Heart left ventricle (tissue), 16 donors: ENCODE measurements around the gene CXXC5. TPM values are rescaled to one million over a fixed set of nuclear protein-coding genes. Genes with fewer than 3 reads are reported as not detected.

ENCODE experiments used
- ATAC-seq, 4 donors: fragments of 200-7000 bp; cut with Tn5 transposase; one replicate each; pipeline ENCODE4 v1.9.1; 2020 to 2022; ENCODE audit warnings: moderate library complexity in 4 of 4, mild to moderate bottlenecking in 3 of 4, moderate number of reproducible peaks in 1 of 4
- DNase-seq, 5 donors: peaks; one replicate each; pipeline ENCODE4 v3.0.0-alpha.2; 2020
- H3K27ac ChIP-seq, 12 donors: fragments of 200-600 bp; sonication (generic) in 4 of 12; one replicate each; pipeline versions ENCODE4 v1.5.0 to v1.8.0; 2016 to 2022; ENCODE audit warnings: mild to moderate bottlenecking in 2 of 12
- H3K27me3 ChIP-seq, 9 donors: fragments of 200-600 bp; sonication (generic) in 2 of 9; one replicate each; pipeline versions ENCODE4 v1.5.1 to v1.8.0; 2016 to 2022; ENCODE audit warnings: mild to moderate bottlenecking in 3 of 9
- H3K36me3 ChIP-seq, 9 donors: fragments of 200-600 bp; sonication (generic) in 2 of 9; one replicate each; pipeline versions ENCODE4 v1.5.0 to v1.8.0; 2018 to 2022; ENCODE audit warnings: mild to moderate bottlenecking in 2 of 9
- H3K4me1 ChIP-seq, 12 donors: fragments of 200-600 bp; sonication (generic) in 4 of 12; one replicate each; pipeline versions ENCODE4 v1.5.0 to v1.8.0; 2016 to 2022; ENCODE audit warnings: mild to moderate bottlenecking in 3 of 12
- H3K4me3 ChIP-seq, 12 donors: fragments of 200-600 bp; sonication (generic) in 4 of 12; one replicate each; pipeline versions ENCODE4 v1.5.0 to v1.8.0; 2017 to 2022; ENCODE audit warnings: mild to moderate bottlenecking in 9 of 12, moderate library complexity in 4 of 12
- H3K9me3 ChIP-seq, 12 donors: fragments of 200-600 bp; sonication (generic) in 4 of 12; one replicate each; pipeline versions ENCODE4 v1.5.0 to v1.8.0; 2016 to 2022; ENCODE audit warnings: mild to moderate bottlenecking in 1 of 12
- POLR2A ChIP-seq, 2 donors: fragments of 450-650 bp; IDR thresholded peaks; one replicate each; pipeline ENCODE4 v1.6.1; 2017; ENCODE audit warnings: antibody characterized with exemption in 2 of 2, mild to moderate bottlenecking in 2 of 2, moderate library complexity in 2 of 2
- WGBS, 4 donors: extraction: QIAGEN DNeasy Blood & Tissue Kit in 2 of 4; methylation state at CpG; one replicate each; pipeline versions ENCODE4 v1.1.5 to v1.1.7; 2013 to 2018; 5-methylcytosine and 5-hydroxymethylcytosine counted together
- intact Hi-C, 10 donors: fragments of 100-400 bp; cut with DNase I; formaldehyde crosslinking; loops; one replicate each; pipeline versions ENCODE4 v1.11.1 to v1.14.2; 2022
- polyA plus RNA-seq, 2 donors: library from polyadenylated mRNA; stranded (reverse); fragments of 200-250 nt; gene quantifications; one replicate each; pipeline ENCODE4 v1.2.3, GENCODE V29; 2013
- total RNA-seq, 9 donors: library from RNA; depleted of rRNA in 2 of 9; stranded (reverse); fragments of >200 nt in 2 of 9; fragmentation: NEBNext Ultra II Directional in 3 of 9; extraction: Animal tissue kit (Norgen Biotek cat#: 25700) in 3 of 9; gene quantifications; one replicate each; pipeline versions ENCODE4 v1.1.0 to v1.2.4, GENCODE V29; 2016 to 2023
- TF ChIP-seq, protein P1 (sequence below), 12 donors: fragments of 200-600 bp; sonication (generic) in 4 of 12; IDR thresholded peaks; one replicate each; pipeline versions ENCODE4 v1.5.0 to v1.8.0; 2018 to 2022; ENCODE audit warnings: antibody characterized with exemption in 12 of 12, mild to moderate bottlenecking in 5 of 12
- donor health status: ischemic (EF 13 %, LVEDD 7.1; RV severe dilation, severe dysfunction).
- donor health status: healthy with polysubstance abuse.
- donor health status: DM: no; HTN: yes; CAD: no.
- donor health status: DM: no; HTN: no; CAD: no.
- donor health status: ischemic (EF 25% LVEDD 6.9; RV normal size, moderate dysfunction).
- donor health status: ischemic (EF 25% LVEDD 5.7; RV mildly dilated, moderate dysfunction).
- donor health status: healthy.
- donor health status: DM: yes; HTN: yes; CAD: no.
- donor health status: ischemic (EF 35%, LVEDD 5.7; RV mildly dilated, moderate dysfunction).
- donor health status: nonischemic (EF 11% LVEDD 7.7; RV severe dilation, severe dysfunction).
- donor health status: DM: yes; HTN: yes; CAD: no.
- donor health status: PGD.
- donor health status: ischemic (EF 29% LVEDD 5.4; RV normal size, mild dysfunction).
- donor health status: nonischemic (EF 23%, LVEDD 6.1; RV moderate dilation, normal function).

CXXC5 gene
- total and polyA plus RNA-seq, 11 donors, result 29.8 to 74.6 (median 36.3) TPM

DNA sequence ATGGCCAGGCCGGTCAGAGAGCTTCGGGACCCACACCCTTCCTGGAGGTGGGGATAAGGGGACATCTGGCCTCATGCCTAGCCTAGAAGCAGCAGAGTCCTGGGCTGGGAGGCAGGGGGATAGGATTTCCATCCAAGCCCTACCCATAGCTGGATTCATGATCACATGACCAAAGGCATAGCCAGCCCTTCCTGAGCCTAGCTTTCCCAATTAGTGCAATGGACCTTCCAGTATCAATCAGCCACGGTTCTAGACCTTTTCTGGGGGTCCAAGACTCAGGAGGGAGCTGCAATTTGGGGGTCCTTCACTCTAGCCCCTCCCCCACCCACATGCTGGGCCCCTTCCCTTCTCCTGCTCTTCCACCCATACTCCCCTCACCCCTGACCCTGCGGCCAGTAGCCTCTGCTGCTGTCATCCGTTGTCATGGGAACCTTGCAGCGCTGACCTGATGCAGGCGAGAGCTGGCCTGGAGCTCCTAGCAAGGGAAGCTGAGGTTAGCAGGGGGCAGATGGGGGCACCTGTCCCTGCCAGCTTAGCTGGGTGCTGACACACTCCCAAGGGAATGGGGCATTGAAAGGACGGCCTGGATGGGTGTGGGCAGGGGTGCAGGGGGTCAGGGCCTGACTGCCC, 44.6 kb downstream of the CXXC5 start:
- Histone ChIP-seq H3K27me3 (peaks cover 0 to 11% (median 0%) of the 10 kb centered on the region in 9 donors), H3K4me3 (no peak overlapping the region), H3K9me3 (no peaks in the 10 kb centered on the region), H3K27ac (peak overlapping the region in 1 of 12 donors; percentile 35), H3K36me3 (no peaks in the 10 kb centered on the region), H3K4me1 (peaks cover 3 to 69% (median 53%) of the 10 kb centered on the region in 12 donors)
- intact Hi-C loops, result loop anchor here in 4 of 10 donors (5.0 to 10.0 kb wide), 4 partner anchors 60 to 75 kb away; no protein-coding TSS in a partner anchor
- 53 to 65% (median 58%) methylated on average over 7 to 8 of the region's 8 CpGs for WGBS, 4 donors
- no peak for TF ChIP-seq POLR2A (IDR thresholded peaks at IDR 0.05)
- TF ChIP-seq, protein P1, sequence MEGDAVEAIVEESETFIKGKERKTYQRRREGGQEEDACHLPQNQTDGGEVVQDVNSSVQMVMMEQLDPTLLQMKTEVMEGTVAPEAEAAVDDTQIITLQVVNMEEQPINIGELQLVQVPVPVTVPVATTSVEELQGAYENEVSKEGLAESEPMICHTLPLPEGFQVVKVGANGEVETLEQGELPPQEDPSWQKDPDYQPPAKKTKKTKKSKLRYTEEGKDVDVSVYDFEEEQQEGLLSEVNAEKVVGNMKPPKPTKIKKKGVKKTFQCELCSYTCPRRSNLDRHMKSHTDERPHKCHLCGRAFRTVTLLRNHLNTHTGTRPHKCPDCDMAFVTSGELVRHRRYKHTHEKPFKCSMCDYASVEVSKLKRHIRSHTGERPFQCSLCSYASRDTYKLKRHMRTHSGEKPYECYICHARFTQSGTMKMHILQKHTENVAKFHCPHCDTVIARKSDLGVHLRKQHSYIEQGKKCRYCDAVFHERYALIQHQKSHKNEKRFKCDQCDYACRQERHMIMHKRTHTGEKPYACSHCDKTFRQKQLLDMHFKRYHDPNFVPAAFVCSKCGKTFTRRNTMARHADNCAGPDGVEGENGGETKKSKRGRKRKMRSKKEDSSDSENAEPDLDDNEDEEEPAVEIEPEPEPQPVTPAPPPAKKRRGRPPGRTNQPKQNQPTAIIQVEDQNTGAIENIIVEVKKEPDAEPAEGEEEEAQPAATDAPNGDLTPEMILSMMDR (IDR thresholded peaks at IDR 0.05), result no peak
- no peak for DNase-seq
- ATAC-seq, result no peak

DNA sequence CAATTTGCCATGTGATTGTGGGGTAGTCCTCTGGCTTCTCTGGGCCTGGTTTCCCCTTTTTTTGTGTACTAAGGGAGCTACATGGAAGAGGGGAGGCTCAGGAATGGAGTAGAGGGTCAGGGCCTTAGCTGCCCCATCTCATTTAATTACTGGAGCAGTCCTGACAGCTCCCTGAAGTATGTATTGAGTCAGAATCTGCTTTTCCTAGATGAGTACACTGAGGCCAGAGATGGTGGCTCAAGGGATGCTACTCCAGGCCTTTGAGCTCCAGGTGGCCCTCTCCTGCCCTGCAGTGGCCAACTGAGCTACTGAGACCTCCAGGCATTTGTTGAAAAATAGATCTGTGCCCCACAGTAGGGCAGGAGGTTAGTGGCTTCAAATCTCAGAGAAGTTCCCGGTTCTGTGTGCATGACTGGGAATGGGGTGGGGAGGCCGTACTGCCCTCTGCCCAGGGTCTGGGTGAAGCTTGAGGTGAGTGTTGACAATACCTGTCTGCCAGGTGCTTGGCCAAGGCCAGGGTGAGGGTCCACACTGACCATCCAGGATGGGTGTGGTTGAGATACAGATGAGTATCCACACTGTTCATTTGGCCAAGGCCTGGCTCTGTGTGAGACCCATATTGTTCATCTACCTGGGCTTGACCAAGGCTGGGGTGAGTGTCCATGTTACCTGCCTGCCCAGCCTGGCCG, 45.7 kb downstream of the CXXC5 start:
- peaks cover 0 to 14% (median 0%) of the 10 kb centered on the region in 9 donors for H3K27me3 ChIP-seq
- TF ChIP-seq POLR2A (IDR thresholded peaks at IDR 0.05), result no peak
- TF ChIP-seq, protein P1 (IDR thresholded peaks at IDR 0.05), result no peak
- no peaks in the 10 kb centered on the region for H3K36me3 ChIP-seq
- peaks cover 7 to 70% (median 56%) of the 10 kb centered on the region in 12 donors for H3K4me1 ChIP-seq
- ATAC-seq (no peak), DNase-seq (no peak)
- no peak overlapping the region for H3K4me3 ChIP-seq
- H3K9me3 ChIP-seq, result no peaks in the 10 kb centered on the region
- 84 to 97% (median 96%) methylated on average over 3 of the region's 3 CpGs for WGBS, 4 donors
- H3K27ac ChIP-seq, result no peak overlapping the region
- intact Hi-C loops, result loop anchor here in 4 of 10 donors (5.0 to 10.0 kb wide), 4 partner anchors 62 to 73 kb away; no protein-coding TSS in a partner anchor

DNA sequence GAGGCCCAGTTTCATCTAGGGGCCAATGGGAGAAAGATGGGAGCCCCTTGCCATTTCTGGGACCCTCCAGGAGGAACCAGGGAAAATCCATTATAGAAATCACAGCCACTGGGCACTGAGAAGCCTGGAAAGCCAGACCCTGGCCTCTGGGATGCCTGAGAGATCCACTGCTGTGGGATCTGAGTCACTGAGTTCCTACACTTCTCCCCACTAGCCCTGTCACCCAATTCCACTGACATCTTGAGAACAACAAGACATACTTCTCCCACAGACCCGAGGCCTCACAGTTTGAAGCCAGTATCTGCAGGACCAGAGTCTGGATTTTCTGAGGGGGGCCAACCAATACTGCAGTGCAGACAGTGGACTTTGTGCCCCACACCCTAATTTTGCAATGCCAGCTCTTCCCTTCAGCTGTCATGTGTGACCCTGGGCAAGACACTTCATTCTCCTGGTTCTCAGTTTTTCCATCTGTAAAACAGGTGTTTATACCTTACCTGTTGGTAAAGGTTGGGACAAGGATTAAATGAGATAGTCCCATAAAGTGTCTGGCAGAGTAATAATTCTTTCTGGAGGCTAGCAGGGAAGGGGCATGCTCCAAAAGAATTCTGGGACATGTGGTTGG, 46.5 kb downstream of the CXXC5 start:
- Histone ChIP-seq H3K9me3 (no peaks in the 10 kb centered on the region), H3K4me1 (peaks cover 7 to 73% (median 57%) of the 10 kb centered on the region in 12 donors), H3K27me3 (peaks cover 0 to 14% (median 0%) of the 10 kb centered on the region in 9 donors), H3K27ac (no peak overlapping the region), H3K4me3 (no peak overlapping the region), H3K36me3 (no peaks in the 10 kb centered on the region)
- WGBS, 4 donors, result 75 to 90% (median 87%) methylated on average over 1 of the region's 1 CpG
- intact Hi-C loops, result loop anchor here in 4 of 10 donors (5.0 to 10.0 kb wide), 4 partner anchors 62 to 73 kb away; no protein-coding TSS in a partner anchor
- DNase-seq (no peak), ATAC-seq (no peak)
- TF ChIP-seq POLR2A (IDR thresholded peaks at IDR 0.05), result no peak
- TF ChIP-seq, protein P1 (IDR thresholded peaks at IDR 0.05), result no peak

DNA sequence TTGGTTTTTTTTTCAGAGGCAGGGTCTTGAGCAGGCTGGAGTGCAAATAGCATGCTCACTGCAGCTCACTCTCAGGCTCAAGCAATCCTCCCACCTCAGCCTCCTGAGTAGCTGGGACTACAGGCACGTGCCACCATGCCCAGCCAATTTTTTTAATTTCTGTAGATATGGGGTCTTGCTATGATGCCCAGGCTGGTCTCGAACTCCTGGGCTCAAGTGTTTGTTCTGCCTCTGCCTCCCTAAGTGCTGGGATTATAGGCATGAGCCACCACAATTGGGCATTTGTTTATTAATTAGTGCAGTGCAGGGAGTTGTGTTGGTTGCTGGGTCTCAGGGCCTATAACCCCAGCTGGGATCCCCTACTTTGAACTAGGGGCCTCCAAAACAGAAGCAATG, 47.0 kb downstream of the CXXC5 start:
- Histone ChIP-seq H3K27ac (no peak overlapping the region), H3K36me3 (no peaks in the 10 kb centered on the region), H3K9me3 (no peaks in the 10 kb centered on the region), H3K27me3 (peaks cover 0 to 14% (median 0%) of the 10 kb centered on the region in 9 donors), H3K4me3 (no peak overlapping the region), H3K4me1 (peaks cover 7 to 69% (median 52%) of the 10 kb centered on the region in 12 donors)
- intact Hi-C loops, result loop anchor here in 1 of 10 donors (10.0 kb wide), 1 partner anchor 70 kb away; no protein-coding TSS in a partner anchor
- 95 to 100% (median 96%) methylated on average over 2 of the region's 2 CpGs for WGBS, 4 donors
- ATAC-seq (no peak), DNase-seq (no peak)
- TF ChIP-seq, protein P1 (IDR thresholded peaks at IDR 0.05), result no peak
- TF ChIP-seq POLR2A (IDR thresholded peaks at IDR 0.05), result no peak
